CD4-positive, alpha-beta T cell (primary cell): ENCODE data around the gene RNASET2. TPM values are rescaled to one million over a fixed set of nuclear protein-coding genes. Genes with fewer than 3 reads are reported as not detected.

Experiments used
- ATAC-seq: fragments of 200-7000 bp; cut with Tn5 transposase; one replicate; pipeline ENCODE4 v1.10.0; 2022; ENCODE audit warnings: mild to moderate bottlenecking; ENCODE audit not compliant: poor library complexity
- CTCF ChIA-PET: fragments of 350-600 bp; sonication (Branson Sonifier 250); formaldehyde crosslinking; loops from one replicate; lab custom pipeline; 2021; ENCODE audit warnings: antibody characterized with exemption, inconsistent platforms; lab: Charles Lee
- POLR2A ChIA-PET: fragments of 350-600 bp; sonication (Branson Sonifier 250); formaldehyde crosslinking; loops from one replicate; lab custom pipeline; 2021; ENCODE audit warnings: antibody characterized with exemption, inconsistent platforms; lab: Charles Lee
- DNase-seq, 14 experiments: peaks; one replicate each; pipeline ENCODE4 v3.0.0-alpha.2; 2013 to 2020; ENCODE audit warnings: mixed read lengths in 2 of 14
- H3K27ac ChIP-seq, 2 donors: one replicate each; pipeline versions ENCODE4 v1.5.1 to v1.7.0; 2013; ENCODE audit warnings: low read length in 2 of 2, low read depth in 1 of 2, mild to moderate bottlenecking in 1 of 2
- H3K27me3 ChIP-seq, 2 experiments: 1 replicate in 1 of 2; 2 replicates in 1 of 2; pipeline versions ENCODE4 v1.6.1 to v1.7.0; 2013; ENCODE audit warnings: low read length in 2 of 2, control low read depth in 1 of 2, mild to moderate bottlenecking in 1 of 2, moderate library complexity in 1 of 2; ENCODE audit not compliant: insufficient read depth in 2 of 2, control insufficient read depth in 1 of 2
- H3K36me3 ChIP-seq: one replicate; pipeline ENCODE4 v1.6.1; 2013; ENCODE audit warnings: low read length, control low read depth; ENCODE audit not compliant: insufficient read depth
- H3K4me1 ChIP-seq: one replicate; pipeline ENCODE4 v1.6.1; 2013; ENCODE audit warnings: low read length, control low read depth; ENCODE audit not compliant: insufficient read depth
- H3K4me3 ChIP-seq: one replicate; pipeline ENCODE4 v1.5.1; 2013; ENCODE audit warnings: mild to moderate bottlenecking, low read length, moderate library complexity
- H3K9me3 ChIP-seq, 2 experiments: 1 replicate in 1 of 2; 2 replicates in 1 of 2; pipeline versions ENCODE4 v1.6.1 to v1.7.0; 2013; ENCODE audit warnings: low read length in 2 of 2, mild to moderate bottlenecking in 2 of 2, control low read depth in 1 of 2, moderate library complexity in 1 of 2; ENCODE audit not compliant: control insufficient read depth in 1 of 2, insufficient read depth in 1 of 2
- H3K27ac Mint-ChIP-seq: one replicate; pipeline ENCODE4 v1.8.0; 2020; ENCODE audit warnings: mixed read lengths
- H3K27me3 Mint-ChIP-seq: one replicate; pipeline ENCODE4 v1.8.0; 2021; ENCODE audit warnings: mixed read lengths
- H3K36me3 Mint-ChIP-seq: one replicate; pipeline ENCODE4 v1.8.0; 2021; ENCODE audit warnings: low read depth, mixed read lengths
- H3K4me1 Mint-ChIP-seq: one replicate; pipeline ENCODE4 v1.8.0; 2021; ENCODE audit warnings: low read depth, mixed read lengths
- H3K4me3 Mint-ChIP-seq: one replicate; pipeline ENCODE4 v1.8.0; 2020; ENCODE audit warnings: mild to moderate bottlenecking, mixed read lengths
- H3K9me3 Mint-ChIP-seq: one replicate; pipeline ENCODE4 v1.8.0; 2020; ENCODE audit warnings: mixed read lengths
- intact Hi-C, 2 experiments: fragments of 100-400 bp; cut with DNase I in 1 of 2; cut with micrococcal nuclease in 1 of 2; formaldehyde crosslinking; loops; one replicate each; pipeline versions ENCODE4 v1.15.1 to v1.9.0; 2023 to 2025; cut with DNase I, micrococcal nuclease
- total RNA-seq, 174 experiments: library from RNA in 2 of 174; stranded (reverse) in 2 of 174; gene quantifications; one replicate each; pipeline ENCODE4 v1.2.3 and lab custom pipeline; 2021 to 2026
- TF ChIP-seq, protein P1 (sequence below): fragments of 200-600 bp; IDR thresholded peaks from one replicate; pipeline ENCODE4 v1.8.0; 2022; ENCODE audit warnings: antibody characterized with exemption, mild to moderate bottlenecking

The RNASET2 gene
- total RNA-seq, 2 experiments from 2014 or later: 164 to 165 TPM

DNA sequence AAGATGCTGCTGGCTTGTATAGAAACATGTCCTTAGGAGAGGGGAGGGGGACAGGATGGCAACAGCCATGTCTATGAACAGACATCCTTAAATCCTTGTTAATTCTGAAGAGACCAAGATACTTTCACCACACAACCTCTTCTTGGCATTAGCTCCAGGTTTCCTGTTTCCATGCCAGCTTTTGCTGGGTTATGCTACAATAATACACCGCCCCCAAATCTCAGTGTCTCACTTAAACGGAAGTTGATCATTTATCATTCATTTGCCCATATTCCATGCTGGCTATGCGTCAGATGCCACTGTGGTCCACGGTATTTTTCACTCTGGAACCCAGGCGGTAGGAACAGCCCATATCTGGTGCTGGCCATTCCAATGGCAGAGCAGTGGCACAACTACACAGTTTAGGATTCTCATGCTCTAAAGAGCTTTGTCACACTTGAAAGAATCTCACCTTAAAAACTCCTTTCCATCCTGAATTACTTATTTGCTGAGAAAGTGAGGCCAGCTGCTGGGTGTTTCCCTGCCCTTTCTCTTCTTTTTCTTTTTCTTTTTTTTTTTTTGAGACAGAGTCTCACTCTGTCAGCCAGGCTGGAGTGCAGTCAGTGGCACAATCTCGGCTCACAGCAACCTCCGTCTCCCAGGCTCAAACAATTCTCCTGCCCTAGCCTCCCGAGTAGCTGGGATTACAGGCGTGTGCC, 3.7 kb upstream of the RNASET2 start:
- no peaks in the 10 kb centered on the region for H3K36me3 ChIP-seq
- H3K9me3 ChIP-seq: peaks cover 0 to 29% of the 10 kb centered on the region in 2 experiments
- no peak overlapping the region for H3K4me3 ChIP-seq
- ChIA-PET CTCF (interaction anchor here (0.6 to 2.0 kb wide), 4 partner anchors 9 to 185 kb away, joined by 3 to 8 read pairs (median 4); no protein-coding TSS in a partner anchor), POLR2A (interaction anchor here (0.6 to 2.5 kb wide), 8 partner anchors 9 to 391 kb away, joined by 3 to 16 read pairs (median 4); partner anchors contain the start of gene CEP43)
- peak overlapping the region; percentile 86 to 94 for H3K27ac ChIP-seq
- H3K27me3 ChIP-seq: no peaks in the 10 kb centered on the region
- H3K4me3 Mint-ChIP-seq: peak overlapping the region; percentile 17
- DNase-seq: no peak
- H3K4me1 ChIP-seq: peaks cover 46% of the 10 kb centered on the region
- H3K27ac Mint-ChIP-seq: peak overlapping the region; percentile 93
- H3K9me3 Mint-ChIP-seq: peaks cover 2% of the 10 kb centered on the region
- intact Hi-C loops: loop anchor here (2.0 to 10.0 kb wide), 4 partner anchors 17 to 865 kb away; partner anchors contain the start of genes AFDN (in 1 of the 2), CEP43 (in 1 of the 2) and RPS6KA2 (in 1 of the 2)
- ATAC-seq: no peak
- peaks cover 13% of the 10 kb centered on the region for H3K36me3 Mint-ChIP-seq
- H3K4me1 Mint-ChIP-seq: peaks cover 44% of the 10 kb centered on the region
- TF ChIP-seq, protein P1, sequence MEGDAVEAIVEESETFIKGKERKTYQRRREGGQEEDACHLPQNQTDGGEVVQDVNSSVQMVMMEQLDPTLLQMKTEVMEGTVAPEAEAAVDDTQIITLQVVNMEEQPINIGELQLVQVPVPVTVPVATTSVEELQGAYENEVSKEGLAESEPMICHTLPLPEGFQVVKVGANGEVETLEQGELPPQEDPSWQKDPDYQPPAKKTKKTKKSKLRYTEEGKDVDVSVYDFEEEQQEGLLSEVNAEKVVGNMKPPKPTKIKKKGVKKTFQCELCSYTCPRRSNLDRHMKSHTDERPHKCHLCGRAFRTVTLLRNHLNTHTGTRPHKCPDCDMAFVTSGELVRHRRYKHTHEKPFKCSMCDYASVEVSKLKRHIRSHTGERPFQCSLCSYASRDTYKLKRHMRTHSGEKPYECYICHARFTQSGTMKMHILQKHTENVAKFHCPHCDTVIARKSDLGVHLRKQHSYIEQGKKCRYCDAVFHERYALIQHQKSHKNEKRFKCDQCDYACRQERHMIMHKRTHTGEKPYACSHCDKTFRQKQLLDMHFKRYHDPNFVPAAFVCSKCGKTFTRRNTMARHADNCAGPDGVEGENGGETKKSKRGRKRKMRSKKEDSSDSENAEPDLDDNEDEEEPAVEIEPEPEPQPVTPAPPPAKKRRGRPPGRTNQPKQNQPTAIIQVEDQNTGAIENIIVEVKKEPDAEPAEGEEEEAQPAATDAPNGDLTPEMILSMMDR: no peak
- no peaks in the 10 kb centered on the region for H3K27me3 Mint-ChIP-seq

DNA sequence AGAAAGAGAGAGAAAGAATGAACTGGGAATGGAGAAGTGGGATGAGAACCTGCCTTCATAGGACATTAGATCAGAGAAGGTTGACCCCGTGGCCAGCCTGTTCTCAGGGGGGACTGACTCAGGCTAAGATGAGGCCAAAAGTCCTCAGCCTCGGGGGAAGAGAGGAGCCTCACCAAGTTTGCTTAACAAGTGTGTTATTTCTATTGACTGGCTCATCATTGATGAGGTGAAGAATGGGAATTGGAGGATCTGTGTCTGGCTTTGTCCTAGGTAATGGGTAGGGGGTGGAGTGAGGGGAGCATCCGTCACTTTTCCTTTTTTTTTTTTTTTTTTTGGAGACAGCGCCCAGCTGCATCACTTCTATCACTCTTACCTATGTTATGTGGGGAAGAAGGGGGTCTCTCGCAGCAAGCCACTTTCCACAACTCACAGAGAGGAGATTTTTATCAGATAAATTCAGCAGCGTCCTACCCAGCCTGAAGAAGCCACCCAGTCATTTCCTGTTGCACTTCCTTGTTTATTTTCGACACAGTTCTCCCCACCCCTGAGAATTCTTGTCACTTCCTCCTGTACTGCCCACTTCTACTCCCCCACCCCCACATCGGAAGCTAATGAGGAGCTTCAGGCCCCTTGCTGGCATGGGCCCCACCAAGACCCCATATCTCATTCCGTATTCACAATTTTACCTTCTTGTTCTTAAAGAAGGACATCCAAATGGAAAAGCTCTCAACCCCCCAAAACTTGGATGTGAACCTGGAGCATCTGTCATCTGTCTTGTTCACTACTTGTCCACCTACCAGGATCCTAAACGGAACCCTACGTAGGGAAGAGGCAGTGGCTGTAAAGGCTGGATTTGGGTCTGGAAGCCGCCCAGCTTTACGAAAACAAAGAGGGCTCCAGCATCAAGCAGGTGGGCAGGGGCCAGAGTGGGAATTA, 2.8 kb upstream of the RNASET2 start:
- intact Hi-C loops: loop anchor here (2.0 to 10.0 kb wide), 4 partner anchors 16 to 866 kb away; partner anchors contain the start of genes AFDN (in 1 of the 2), CEP43 (in 1 of the 2) and RPS6KA2 (in 1 of the 2)
- H3K4me3 ChIP-seq: peak overlapping the region; percentile 37
- POLR2A ChIA-PET: interaction anchor here (0.6 to 2.5 kb wide), 8 partner anchors 9 to 392 kb away, joined by 3 to 16 read pairs (median 4); partner anchors contain the start of gene CEP43

More for the DNA sequence above, 2.8 kb upstream of the RNASET2 start:
- Mint-ChIP-seq H3K4me1 (peaks cover 50% of the 10 kb centered on the region), H3K36me3 (peaks cover 17% of the 10 kb centered on the region), H3K27me3 (no peaks in the 10 kb centered on the region), H3K9me3 (peaks cover 2% of the 10 kb centered on the region), H3K4me3 (peak overlapping the region; percentile 95), H3K27ac (peak overlapping the region; percentile 93)
- ATAC-seq (peak; percentile 41), DNase-seq (peak in 9 of 14 experiments; percentile 41 to 91 (median 60))
- peak overlapping the region; percentile 86 to 94 for H3K27ac ChIP-seq
- TF ChIP-seq, protein P1: no peak
- H3K4me1 ChIP-seq: peaks cover 55% of the 10 kb centered on the region
- no peaks in the 10 kb centered on the region for H3K36me3 ChIP-seq
- peaks cover 0 to 21% of the 10 kb centered on the region in 2 experiments for H3K9me3 ChIP-seq
- CTCF ChIA-PET: interaction anchor here (1.1 to 2.0 kb wide), 3 partner anchors 8 to 184 kb away, joined by 3 to 8 read pairs (median 6); no protein-coding TSS in a partner anchor
- no peaks in the 10 kb centered on the region for H3K27me3 ChIP-seq
